Measurements from ENCODE around the gene CAAP1.
"Not testable (repeated sequence)": the region's sequence is repeated elsewhere in the genome, so short reads cannot be mapped to it uniquely, and the experiment has no call there.

CAAP1 gene, protein sequence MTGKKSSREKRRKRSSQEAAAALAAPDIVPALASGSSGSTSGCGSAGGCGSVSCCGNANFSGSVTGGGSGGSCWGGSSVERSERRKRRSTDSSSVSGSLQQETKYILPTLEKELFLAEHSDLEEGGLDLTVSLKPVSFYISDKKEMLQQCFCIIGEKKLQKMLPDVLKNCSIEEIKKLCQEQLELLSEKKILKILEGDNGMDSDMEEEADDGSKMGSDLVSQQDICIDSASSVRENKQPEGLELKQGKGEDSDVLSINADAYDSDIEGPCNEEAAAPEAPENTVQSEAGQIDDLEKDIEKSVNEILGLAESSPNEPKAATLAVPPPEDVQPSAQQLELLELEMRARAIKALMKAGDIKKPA

DNA sequence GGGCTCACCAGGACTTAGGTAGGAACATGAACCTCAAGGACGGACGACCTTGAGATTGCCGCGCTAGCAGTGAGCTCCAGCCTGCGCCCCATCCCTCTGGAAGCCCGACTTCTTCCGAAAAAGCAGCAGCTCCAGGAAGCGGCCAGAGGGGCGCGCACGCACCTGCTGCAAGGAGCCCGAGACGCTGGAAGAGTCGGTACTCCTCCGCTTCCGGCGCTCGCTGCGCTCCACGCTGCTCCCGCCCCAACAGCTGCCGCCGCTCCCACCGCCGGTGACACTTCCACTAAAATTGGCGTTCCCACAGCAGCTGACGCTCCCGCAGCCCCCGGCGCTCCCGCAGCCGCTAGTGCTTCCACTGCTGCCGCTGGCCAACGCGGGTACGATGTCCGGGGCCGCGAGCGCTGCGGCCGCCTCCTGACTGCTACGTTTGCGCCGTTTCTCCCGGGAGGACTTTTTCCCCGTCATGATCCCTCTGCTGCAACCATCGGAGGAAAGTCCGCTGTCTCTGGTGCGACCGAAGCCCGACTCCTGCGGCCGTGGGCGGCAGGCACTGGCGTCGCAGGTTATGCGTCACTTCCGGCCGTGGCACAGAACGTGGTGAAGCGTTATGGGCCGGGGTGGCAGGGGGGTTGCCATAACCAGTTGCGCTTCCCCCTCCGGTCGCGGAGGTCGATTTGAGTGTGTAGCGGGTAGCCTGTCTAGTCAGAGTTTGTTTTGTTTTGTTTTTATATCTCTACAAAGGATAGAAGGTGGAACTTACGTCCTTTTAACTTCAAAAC, at the start of gene CAAP1:
Gene CAAP1, minus strand, starts transcription at position 552 of the 779 bp plus-strand sequence. Its CDS starts 87 bp downstream, at position 465.
- in situ Hi-C loops (cut with MboI; ENCODE audit: low sequenced_read_pairs), result no loop called here

DNA sequence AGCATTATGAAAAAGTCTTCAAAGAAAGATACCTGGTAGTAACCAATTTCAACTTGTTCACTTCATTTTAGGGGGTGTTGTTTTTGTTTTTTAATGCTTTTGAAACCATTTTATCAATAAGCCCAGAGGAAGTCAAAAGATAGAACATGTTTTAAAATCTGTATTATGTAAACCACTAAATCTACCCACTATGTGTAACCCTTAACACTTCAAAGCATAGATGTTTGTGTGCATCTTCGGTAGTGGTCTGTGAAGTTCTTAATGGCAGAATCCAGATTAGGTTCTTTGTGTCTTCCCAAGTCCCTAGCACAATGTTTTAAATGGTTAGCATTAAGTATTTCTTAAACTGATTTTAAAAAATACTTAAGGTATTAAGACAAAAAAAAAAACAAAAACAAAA, 48.2 kb upstream of the CAAP1 start:
- in situ Hi-C loops (cut with MboI; ENCODE audit: low sequenced_read_pairs), result no loop called here

DNA sequence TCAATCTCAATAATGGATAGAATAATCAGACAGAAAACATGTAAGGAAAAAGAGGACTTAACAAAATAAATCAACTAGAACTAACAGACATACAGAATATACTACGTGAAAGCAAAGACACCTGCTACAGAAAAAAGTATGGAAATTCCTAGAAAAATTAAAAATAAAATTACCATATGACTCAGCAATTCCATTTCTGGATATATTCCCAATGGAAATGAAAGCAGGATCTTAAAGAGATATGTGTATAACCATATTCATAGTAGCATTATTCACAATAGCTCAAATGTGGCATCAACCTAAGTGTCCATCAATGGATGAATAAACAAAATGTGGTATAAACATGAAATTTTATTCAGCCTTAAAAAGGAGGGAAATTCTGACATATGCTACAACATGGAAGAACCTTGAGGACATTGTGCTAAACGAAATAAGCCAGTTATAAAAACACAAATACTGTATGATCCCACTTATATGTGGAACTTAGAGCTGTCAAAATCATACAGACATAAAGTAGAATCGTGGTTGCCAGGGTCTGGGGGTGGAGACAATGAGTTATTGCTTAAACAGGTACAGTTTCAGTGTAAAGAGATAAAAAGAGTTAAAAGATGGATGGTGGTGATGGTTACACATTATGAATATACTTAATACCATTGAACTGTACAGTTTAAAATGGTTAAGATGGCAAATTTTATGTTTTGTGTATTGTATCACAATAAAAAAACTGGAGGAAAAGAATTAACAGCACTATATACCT, 47.5 kb upstream of the CAAP1 start:
- in situ Hi-C loops (cut with MboI; ENCODE audit: low sequenced_read_pairs), result no loop called here

DNA sequence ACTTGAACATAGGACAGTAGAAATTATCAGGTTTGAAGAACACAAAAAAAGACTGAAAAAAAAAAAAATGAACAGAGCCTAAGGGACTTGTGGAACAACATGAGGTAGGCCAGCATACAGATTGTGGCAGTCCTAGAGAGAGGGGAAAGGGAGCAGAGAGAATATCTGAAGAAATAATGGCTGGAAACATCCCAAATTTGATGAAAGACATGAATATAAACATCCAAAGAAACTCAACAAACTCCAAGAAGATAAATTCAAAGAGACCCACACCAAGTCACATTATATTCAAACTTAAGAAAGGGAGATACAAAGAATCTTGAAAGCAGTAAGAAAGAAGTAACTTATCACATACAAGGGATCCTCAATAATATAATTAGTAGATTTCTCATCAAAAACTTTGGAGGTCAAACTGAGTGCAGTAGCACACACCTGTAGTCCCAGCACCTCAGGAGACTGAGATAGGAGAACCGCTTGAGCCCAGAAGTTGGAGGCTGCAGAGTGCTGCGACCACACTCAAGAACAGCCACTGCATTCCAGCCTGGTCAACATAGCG, 45.3 kb upstream of the CAAP1 start:
- in situ Hi-C loops (cut with MboI; ENCODE audit: low sequenced_read_pairs), result no loop called here

DNA sequence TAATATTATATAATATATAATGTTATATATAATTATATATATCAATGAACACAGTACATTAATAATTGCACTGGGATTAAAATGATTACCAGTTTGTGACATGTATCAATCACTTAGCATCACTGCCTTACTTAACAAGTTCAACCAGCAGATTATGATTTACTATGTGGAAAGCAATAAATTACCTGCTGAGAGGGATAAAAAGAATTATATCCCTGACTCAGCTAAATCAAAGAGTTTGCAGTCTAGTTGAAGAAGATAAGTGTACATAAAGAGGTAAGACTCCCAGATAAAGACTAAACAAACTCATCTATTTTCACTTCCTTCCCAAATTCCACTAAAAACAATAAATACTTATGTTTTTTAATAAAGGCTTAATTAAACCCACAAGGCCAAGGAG, 43.2 kb upstream of the CAAP1 start:
- in situ Hi-C loops (cut with MboI; ENCODE audit: low sequenced_read_pairs), result no loop called here

DNA sequence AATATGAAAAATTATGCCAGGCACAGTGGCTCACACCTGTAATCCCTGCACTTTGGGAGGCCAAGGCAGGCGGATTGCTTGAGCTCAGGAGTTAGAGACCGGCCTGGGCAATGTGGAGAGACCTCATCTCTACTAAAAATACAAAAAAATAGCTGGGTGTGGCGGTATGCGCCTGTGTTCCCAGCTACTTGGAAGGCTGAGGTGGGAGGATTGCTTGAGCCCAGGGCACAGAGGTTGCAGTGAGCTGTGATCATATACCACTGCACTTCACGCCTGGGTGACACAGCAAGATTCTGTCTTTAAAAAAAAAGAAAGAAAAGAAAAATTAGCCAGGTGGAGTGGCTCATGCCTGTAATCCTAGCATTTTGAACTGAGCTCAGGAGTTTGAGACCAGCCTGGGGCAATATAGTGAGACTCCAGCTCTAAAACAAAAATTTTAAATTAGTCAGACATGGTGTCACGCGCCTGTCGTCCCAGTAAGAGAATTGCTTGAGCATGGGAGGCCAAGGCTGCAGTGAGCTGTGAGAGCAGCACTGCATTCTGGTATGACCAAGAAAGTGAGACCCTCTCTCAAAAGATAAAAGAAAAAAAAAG, 36.4 kb upstream of the CAAP1 start:
- in situ Hi-C loops (cut with MboI; ENCODE audit: low sequenced_read_pairs), result no loop called here

DNA sequence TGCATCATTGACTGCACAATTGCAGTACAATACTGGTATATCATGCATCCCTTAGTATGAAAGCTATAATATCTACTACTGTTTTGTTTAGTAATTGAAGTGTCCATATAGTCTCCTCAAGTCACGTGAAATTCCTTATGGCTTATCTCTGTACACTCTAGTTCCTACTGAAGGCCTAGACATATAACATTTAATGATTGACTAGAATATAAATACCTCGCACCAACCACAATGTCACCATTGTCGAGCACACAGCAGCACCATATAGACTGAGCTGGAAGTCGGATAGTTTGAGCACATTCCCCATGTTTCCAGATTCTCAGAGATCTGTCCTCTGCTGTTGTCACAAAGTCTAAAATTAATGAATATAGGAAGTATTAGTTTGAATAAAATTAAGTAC, 33.0 kb upstream of the CAAP1 start:
- in situ Hi-C loops (cut with MboI; ENCODE audit: low sequenced_read_pairs), result no loop called here

DNA sequence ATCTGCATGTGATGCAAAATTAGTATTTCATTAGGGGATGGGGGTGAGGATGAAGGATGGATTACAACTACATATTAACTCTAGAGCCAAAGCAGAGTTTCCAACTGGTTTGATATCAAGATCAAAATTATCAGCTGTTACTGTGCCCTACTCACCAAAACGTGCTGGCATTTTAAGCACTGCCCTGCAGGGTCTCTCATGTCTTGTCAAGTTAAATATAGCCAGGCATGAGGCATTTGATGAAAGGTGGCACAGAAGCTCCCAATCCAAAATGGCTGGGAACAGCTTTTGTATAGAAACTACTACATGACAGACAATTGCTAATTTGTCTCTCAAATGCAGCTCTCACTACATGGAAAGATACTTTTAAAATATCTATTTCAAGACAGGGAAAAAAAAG, 27.1 kb upstream of the CAAP1 start:
- in situ Hi-C loops (cut with MboI; ENCODE audit: low sequenced_read_pairs), result no loop called here

DNA sequence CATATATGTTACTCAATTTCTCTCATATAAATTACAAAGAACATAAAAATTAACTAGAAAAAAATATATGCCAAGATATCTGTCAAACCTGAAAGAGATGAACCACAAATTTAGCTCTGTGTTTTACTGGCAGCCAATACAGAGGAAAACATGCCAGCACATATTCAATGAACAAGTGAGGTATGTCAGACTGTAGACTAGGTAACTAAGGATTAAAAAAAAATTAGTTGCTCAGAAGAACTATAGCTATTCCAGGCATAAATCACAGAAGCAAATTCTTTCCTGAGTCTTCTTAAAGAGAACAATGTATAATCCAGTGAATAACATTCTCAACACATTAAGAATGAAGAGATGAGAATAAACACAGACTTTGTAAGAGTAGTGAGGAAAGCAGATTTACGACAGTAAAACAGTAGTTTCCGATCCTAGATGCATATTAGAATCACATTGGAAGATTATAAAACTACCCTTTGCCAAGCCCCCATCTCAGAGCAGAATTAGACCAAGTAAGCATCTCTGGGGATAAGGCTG, 20.6 kb upstream of the CAAP1 start:
- in situ Hi-C loops (cut with MboI; ENCODE audit: low sequenced_read_pairs), result no loop called here

DNA sequence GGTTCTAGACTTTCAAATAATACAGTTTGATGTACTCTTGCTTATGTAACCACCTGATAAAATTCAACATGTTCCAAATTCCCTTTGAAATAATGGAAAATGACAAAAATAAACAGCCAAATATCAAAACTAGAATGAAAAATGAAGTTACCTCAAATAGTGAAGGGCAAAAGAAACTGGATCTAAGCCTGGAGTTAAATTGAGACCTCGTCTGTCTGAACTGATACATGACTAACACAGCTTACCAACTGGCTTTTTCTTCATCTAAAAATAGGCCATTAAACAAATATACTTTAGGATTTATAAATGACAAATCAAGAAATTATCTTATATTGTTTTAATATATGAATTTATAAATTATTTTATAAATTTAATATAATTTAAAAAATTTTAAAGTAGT, 12.1 kb upstream of the CAAP1 start:
- in situ Hi-C loops (cut with MboI; ENCODE audit: low sequenced_read_pairs), result no loop called here

DNA sequence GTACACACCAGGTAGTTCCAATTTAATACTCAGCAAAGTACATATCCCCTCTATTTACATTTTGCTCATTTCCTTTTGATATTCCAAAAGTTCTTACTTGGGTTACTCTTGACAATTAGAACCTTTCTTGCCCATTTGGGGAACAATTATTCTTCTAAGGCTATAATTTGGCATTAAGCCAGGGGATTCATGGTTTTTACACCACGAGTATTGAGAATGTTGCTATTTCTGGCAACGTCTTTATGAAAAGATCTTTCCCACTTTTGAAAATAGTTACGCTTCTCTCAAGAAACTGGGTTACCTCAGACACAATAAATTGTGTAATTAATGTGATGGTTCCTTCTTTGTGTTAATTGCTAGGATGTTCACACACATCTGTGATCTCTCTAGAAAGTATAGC, 11.5 kb upstream of the CAAP1 start:
- in situ Hi-C loops (cut with MboI; ENCODE audit: low sequenced_read_pairs), result no loop called here

DNA sequence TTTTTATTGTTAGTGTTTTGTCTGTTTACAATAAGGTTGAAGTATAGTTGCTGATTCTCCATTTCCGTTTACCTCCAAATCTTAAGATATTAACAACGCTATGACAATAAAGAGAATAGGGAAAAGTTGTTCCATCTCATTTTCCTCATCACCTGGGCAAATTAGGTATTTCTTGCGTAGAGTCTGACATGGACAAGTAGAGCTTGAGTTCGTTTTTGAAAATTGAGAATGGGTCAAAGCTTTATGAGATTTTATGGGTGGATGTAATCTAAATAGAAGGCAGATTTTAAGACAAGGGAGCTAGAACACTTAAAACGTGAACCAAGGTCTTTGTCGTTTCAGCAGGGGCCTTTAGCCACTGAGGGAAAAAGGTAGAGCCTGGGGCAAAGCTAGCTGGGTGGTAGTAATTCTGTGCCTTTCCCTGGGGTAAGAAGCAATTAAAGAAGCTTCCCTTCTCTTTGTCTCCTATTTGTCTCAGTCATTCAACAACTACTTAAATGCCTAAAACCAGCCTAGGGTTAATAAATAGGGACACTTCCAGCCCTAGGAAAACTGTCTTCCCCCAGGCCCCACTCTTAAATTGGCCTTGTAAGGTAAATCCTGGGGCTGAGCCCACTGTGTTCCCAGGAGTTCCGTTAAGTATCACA, 551 bp upstream of the CAAP1 start:
- in situ Hi-C loops (cut with MboI; ENCODE audit: low sequenced_read_pairs), result no loop called here

DNA sequence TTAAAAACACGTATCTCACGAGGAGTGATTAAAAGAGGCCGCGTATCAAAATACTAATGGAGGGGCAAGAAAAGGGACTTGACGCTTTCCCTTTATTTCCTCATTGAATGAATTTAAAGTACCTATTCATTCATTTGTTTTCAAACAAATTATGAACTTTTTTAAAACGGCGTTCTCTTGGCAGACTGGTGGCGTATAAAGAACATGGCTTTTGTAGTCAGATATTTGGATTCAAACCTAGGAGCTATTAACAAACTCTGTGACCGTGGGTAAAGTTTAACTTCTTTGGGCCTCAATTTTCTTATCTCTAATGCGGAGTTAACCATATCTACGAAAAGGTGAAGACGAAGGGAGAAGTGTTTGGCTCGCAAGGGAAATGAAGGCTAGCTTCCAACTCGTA, 876 bp downstream of the CAAP1 start:
- in situ Hi-C loops (cut with MboI; ENCODE audit: low sequenced_read_pairs), result no loop called here

DNA sequence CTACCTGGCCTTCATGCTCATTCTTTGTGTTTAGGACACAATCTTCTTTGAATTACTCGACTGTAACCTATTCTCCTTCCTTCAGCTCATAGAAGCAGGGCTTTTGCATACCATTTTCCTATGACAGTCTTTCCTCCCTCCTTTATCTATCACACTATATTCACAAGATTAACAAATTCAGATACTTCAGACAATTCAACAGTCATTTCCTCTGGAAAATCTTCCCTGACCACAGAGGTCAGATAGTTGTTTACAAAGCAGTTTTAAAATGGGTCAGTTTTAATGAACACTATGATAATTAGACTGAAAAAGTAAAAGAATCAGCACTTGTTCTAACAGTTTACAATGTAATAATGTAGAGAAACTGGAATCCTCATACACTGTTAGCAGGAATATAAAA, 4.3 kb downstream of the CAAP1 start:
- in situ Hi-C loops (cut with MboI; ENCODE audit: low sequenced_read_pairs), result no loop called here

DNA sequence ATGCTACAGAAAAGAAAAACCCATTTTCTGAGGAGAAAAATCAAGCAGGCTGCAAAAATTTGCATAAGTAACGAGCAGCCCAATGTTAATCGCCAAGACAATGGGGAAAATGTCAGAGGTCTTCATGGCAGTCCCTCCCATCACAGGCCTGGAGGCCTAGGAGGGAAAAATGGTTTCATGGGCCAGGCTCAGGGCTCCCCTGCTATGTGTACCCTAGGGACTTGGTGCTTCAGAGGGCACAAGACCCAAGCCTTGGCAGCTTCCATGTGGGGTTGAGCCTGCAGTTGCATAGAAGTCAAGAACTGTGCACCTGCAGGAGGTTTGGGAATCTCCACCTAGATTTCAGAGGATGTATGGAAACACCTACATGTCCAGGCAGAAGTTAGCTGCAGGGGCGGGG, 10.4 kb downstream of the CAAP1 start:
- in situ Hi-C loops (cut with MboI; ENCODE audit: low sequenced_read_pairs), result no loop called here

DNA sequence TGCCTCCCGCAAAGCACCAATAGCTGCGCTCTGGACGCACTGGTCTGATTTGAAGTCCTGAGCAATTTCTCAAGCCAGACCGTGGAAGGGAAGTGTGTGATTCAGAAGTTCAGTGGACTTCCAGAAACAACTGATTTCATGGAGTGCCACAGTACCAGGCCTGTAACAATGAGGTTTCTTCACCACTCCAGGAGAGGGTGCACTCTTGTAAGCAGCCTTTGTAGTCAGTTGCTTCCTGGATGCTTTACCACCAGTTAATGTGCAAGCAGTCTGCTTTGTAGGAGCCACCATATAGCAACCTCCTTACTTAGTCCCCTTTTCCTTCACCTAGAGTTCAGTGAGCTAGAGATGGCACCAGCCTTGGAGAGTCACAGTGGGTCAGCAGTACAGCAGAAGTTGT, 12.3 kb downstream of the CAAP1 start:
- in situ Hi-C loops (cut with MboI; ENCODE audit: low sequenced_read_pairs), result no loop called here

DNA sequence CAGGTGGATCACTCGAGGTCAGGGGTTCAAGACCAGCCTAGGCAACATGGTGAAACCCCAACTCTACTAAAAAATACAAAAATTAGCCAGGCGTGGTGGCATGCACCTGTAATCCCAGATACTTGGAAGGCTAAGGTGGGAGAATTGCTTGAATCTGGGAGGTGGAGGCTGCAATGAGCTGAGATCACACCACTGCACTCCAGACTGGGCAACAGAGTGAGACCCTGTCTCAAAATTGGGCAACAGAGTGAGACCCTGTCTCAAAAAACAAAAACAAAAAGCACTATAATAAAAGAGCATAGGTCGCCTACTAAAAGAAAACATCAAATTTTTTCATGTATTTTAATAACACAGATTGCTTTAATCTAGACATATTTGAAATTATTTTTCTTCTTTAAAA, 17.4 kb downstream of the CAAP1 start:
- in situ Hi-C loops (cut with MboI; ENCODE audit: low sequenced_read_pairs), result not testable (repeated sequence)

DNA sequence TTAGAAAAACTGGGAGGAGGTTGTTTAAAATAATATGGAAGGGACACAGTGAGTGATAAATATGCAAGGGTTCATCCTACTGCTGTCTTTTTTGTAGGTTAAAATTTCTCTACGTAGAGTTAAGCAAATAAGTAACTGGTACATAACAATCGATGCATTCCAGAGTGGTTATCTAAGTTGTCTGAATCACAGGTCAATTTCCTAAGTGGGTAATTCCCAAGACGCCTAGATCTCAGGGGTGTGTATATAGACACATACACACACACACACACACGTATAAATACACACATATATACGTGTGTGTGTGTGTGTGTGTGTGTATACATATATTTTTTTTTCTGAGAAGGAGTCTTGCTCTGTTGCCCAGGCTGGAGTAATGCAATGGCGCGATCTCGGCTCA, 22.3 kb downstream of the CAAP1 start:
- in situ Hi-C loops (cut with MboI; ENCODE audit: low sequenced_read_pairs), result no loop called here

DNA sequence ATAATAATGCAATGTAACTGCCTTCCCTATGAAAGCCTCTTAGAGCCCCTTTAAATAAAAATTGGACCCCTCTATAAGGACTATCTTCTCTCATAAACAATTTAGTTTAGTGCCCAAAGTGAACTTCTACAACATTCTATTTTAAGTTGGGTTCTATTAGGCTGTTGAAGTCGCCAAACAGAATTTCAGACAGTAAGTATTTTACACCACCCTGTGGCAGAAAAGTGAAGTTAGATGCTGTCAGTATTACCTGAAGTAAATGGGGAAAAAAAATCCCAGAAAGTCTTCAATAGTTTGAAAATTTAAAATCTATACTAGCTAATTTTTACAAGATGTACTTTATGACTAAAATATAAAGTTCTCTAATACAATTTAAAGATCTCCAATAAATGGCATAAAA, 29.5 kb downstream of the CAAP1 start:
- in situ Hi-C loops (cut with MboI; ENCODE audit: low sequenced_read_pairs), result no loop called here

DNA sequence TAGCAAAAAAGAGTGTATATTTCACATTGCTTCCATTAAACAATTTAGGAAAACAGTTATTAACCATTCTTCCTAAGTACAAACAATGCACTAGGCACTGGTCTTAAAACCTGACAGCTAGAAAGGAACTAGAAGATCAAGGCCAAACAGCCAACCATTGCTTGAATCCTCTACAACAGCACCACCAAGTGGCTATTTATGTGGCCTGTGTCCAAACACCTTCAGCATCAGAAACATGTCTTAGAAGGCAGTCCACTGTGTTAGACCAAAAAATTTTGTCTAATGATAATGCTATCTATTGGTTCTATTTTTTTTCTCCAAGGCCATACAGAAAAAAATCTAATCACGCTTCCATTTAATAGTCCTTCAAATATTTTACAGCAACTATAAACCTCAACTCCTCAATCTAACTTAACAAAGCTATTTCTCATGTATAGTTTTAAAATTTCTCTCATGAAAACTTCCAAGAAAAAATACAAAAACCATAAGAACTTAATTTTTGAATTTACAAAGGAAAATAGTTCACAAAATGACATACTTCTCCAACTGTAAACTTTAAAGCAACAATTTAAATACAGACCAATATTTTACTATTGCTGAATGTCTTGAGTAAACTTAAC, 36.1 kb downstream of the CAAP1 start:
- in situ Hi-C loops (cut with MboI; ENCODE audit: low sequenced_read_pairs), result no loop called here

All from HL-60/S4 treated with retinoic acid at 250 ng/mL for 4 days and 3 days (cell line).